Neutrophil (primary cell): ENCODE results near the gene FGF12.

Source experiments
- H3K27ac ChIP-seq: fragments of 200-600 bp; sonication (generic); 2 replicates; pipeline ENCODE4 v1.5.1; 2016; ENCODE audit warnings: mild to moderate bottlenecking, moderate library complexity
- H3K27me3 ChIP-seq: fragments of 200-600 bp; sonication (generic); 2 replicates; pipeline ENCODE4 v1.6.0; 2016; ENCODE audit warnings: mild to moderate bottlenecking
- H3K36me3 ChIP-seq: fragments of 200-600 bp; sonication (generic); 2 replicates; pipeline ENCODE4 v1.5.1; 2017
- H3K4me1 ChIP-seq, 2 experiments: fragments of 200-600 bp in 1 of 2; sonication (generic) in 1 of 2; 1 replicate in 1 of 2; 2 replicates in 1 of 2; pipeline versions ENCODE4 v1.5.1 to v1.6.1; 2013 to 2016; ENCODE audit warnings: low read depth in 1 of 2, low read length in 1 of 2, mild to moderate bottlenecking in 1 of 2, moderate library complexity in 1 of 2; ENCODE audit not compliant: control insufficient read depth in 1 of 2, insufficient read depth in 1 of 2
- H3K4me3 ChIP-seq, 2 experiments: fragments of 200-600 bp in 1 of 2; sonication (generic) in 1 of 2; 1 replicate in 1 of 2; 2 replicates in 1 of 2; pipeline ENCODE4 v1.5.1; 2013 to 2016; ENCODE audit warnings: low read depth in 1 of 2, low read length in 1 of 2, mild to moderate bottlenecking in 1 of 2, moderate library complexity in 1 of 2
- H3K9me3 ChIP-seq: fragments of 200-600 bp; sonication (generic); 2 replicates; pipeline ENCODE4 v1.5.1; 2016
- CTCF ChIP-seq: fragments of 200-600 bp; sonication (generic); IDR thresholded peaks from 2 replicates; pipeline ENCODE4 v1.5.1; 2016; ENCODE audit warnings: antibody characterized with exemption

Gene FGF12

GRCh38 chr3:192186498-192186897, 540.8 kb downstream of the FGF12 start:
- no peak for TF ChIP-seq CTCF
- Histone ChIP-seq H3K27me3 (no peaks in the 10 kb centered on the region), H3K27ac (no peak overlapping the region), H3K4me3 (no peak overlapping the region), H3K9me3 (no peaks in the 10 kb centered on the region), H3K36me3 (no peaks in the 10 kb centered on the region), H3K4me1 (no peaks in the 10 kb centered on the region)

- no peaks in the 10 kb centered on the region for H3K36me3 ChIP-seq
- H3K27ac ChIP-seq, result no peak overlapping the region
- H3K4me1 ChIP-seq, result no peaks in the 10 kb centered on the region
- TF ChIP-seq CTCF, result no peak
- H3K4me3 ChIP-seq, result no peak overlapping the region
- no peaks in the 10 kb centered on the region for H3K9me3 ChIP-seq
- H3K27me3 ChIP-seq, result no peaks in the 10 kb centered on the region
Measured at GRCh38 chr3:192186045-192186444, 541.3 kb downstream of the FGF12 start.

- H3K36me3 ChIP-seq, result no peaks in the 10 kb centered on the region
- TF ChIP-seq CTCF, result no peak
- H3K27ac ChIP-seq, result no peak overlapping the region
- H3K9me3 ChIP-seq, result no peaks in the 10 kb centered on the region
- H3K4me1 ChIP-seq, result no peaks in the 10 kb centered on the region
- no peaks in the 10 kb centered on the region for H3K27me3 ChIP-seq
- H3K4me3 ChIP-seq, result no peak overlapping the region
Measured at GRCh38 chr3:192183109-192183508, 544.2 kb downstream of the FGF12 start.

- Histone ChIP-seq H3K9me3 (no peaks in the 10 kb centered on the region), H3K27me3 (no peaks in the 10 kb centered on the region), H3K27ac (no peak overlapping the region), H3K36me3 (no peaks in the 10 kb centered on the region), H3K4me1 (no peaks in the 10 kb centered on the region), H3K4me3 (no peak overlapping the region)
- no peak for TF ChIP-seq CTCF
Measured at GRCh38 chr3:192181151-192181550, 546.2 kb downstream of the FGF12 start.

GRCh38 chr3:192177383-192177782, 550.0 kb downstream of the FGF12 start:
- TF ChIP-seq CTCF, result no peak
- no peak overlapping the region for H3K27ac ChIP-seq
- H3K36me3 ChIP-seq, result no peaks in the 10 kb centered on the region
- no peaks in the 10 kb centered on the region for H3K27me3 ChIP-seq
- no peak overlapping the region for H3K4me3 ChIP-seq
- H3K4me1 ChIP-seq, result no peaks in the 10 kb centered on the region
- H3K9me3 ChIP-seq, result no peaks in the 10 kb centered on the region

GRCh38 chr3:192174283-192174682, 553.1 kb downstream of the FGF12 start:
- Histone ChIP-seq H3K4me3 (no peak overlapping the region), H3K27me3 (no peaks in the 10 kb centered on the region), H3K36me3 (no peaks in the 10 kb centered on the region), H3K4me1 (no peaks in the 10 kb centered on the region), H3K9me3 (no peaks in the 10 kb centered on the region), H3K27ac (no peak overlapping the region)
- TF ChIP-seq CTCF, result no peak
